Tibial artery (tissue), 4 donors: ENCODE measurements around the gene PTPRD.

ENCODE experiments used
- DNase-seq, 2 donors: peaks; one replicate each; pipeline ENCODE4 v3.0.0-alpha.2; 2019
- H3K27ac ChIP-seq, 2 donors: fragments of 200-600 bp; sonication (generic) in 1 of 2; 1 replicate in 1 of 2; 2 replicates in 1 of 2; pipeline ENCODE4 v1.5.1; 2018 to 2019; ENCODE audit warnings: mild to moderate bottlenecking in 1 of 2
- H3K27me3 ChIP-seq, 2 donors: fragments of 200-600 bp; sonication (generic) in 1 of 2; one replicate each; pipeline versions ENCODE4 v1.5.1 to v1.6.0; 2016 to 2019
- H3K36me3 ChIP-seq, 3 donors: fragments of 200-600 bp; sonication (generic) in 2 of 3; one replicate each; pipeline ENCODE4 v1.5.1; 2016 to 2019; ENCODE audit warnings: mild to moderate bottlenecking in 2 of 3
- H3K4me1 ChIP-seq, 4 donors: fragments of 200-600 bp; sonication (generic) in 2 of 4; 1 replicate in 3 of 4; 2 replicates in 1 of 4; pipeline ENCODE4 v1.5.1; 2016 to 2019
- H3K4me3 ChIP-seq, 2 donors: fragments of 200-600 bp; sonication (generic) in 1 of 2; 1 replicate in 1 of 2; 2 replicates in 1 of 2; pipeline ENCODE4 v1.5.1; 2018 to 2019; ENCODE audit warnings: mild to moderate bottlenecking in 2 of 2
- H3K9me3 ChIP-seq, 3 donors: fragments of 200-600 bp; sonication (generic) in 1 of 3; one replicate each; pipeline ENCODE4 v1.5.1; 2016 to 2019
- CTCF ChIP-seq, 2 experiments: fragments of 200-600 bp in 1 of 2; fragments of 450-650 bp in 1 of 2; IDR thresholded peaks; one replicate each; pipeline ENCODE4 v1.5.1; 2017 to 2019; ENCODE audit warnings: antibody characterized with exemption in 2 of 2, mild to moderate bottlenecking in 1 of 2, moderate library complexity in 1 of 2
- intact Hi-C: fragments of 100-400 bp; cut with DNase I; formaldehyde crosslinking; loops from one replicate; pipeline ENCODE4 v1.15.0; 2023; ENCODE audit warnings: low total_unique reads

Gene PTPRD

GRCh38 chr9:10112070-10112469, 500.7 kb downstream of the PTPRD start:
- intact Hi-C loops: no loop called here
- no peak for TF ChIP-seq CTCF (IDR thresholded peaks at IDR 0.05)

GRCh38 chr9:10108815-10109214, 504.0 kb downstream of the PTPRD start:
- no peaks in the 10 kb centered on the region for H3K4me1 ChIP-seq
- H3K27ac ChIP-seq: no peak overlapping the region
- DNase-seq: no peak
- no peaks in the 10 kb centered on the region for H3K9me3 ChIP-seq
- no peak for TF ChIP-seq CTCF (IDR thresholded peaks at IDR 0.05)
- intact Hi-C loops: no loop called here
- H3K36me3 ChIP-seq: no peaks in the 10 kb centered on the region
- H3K27me3 ChIP-seq: no peaks in the 10 kb centered on the region
- no peak overlapping the region for H3K4me3 ChIP-seq

More at GRCh38 chr9:10112070-10112469, 500.7 kb downstream of the PTPRD start:
- no peak for DNase-seq
- Histone ChIP-seq H3K4me3 (no peak overlapping the region), H3K27ac (no peak overlapping the region), H3K27me3 (no peaks in the 10 kb centered on the region), H3K4me1 (no peaks in the 10 kb centered on the region), H3K36me3 (no peaks in the 10 kb centered on the region), H3K9me3 (no peaks in the 10 kb centered on the region)

DNA sequence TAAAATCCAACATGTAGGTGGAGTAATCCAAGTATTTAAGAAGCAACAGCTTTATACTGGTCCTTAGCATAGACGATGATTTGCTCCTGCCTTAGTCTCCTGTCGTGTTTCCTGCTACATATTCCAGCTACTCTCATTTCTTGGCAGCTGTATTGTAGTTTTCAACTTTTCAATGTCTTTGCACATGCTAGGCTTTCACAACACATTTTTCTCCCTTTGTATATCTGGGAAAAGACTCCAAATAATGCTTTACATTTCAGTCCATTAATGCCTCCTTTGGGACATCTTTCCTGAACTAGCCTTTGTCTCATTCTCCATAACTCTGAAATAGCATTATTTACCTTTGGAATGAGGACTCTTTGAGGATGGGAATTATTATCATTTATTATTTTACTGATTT, 508.0 kb downstream of the PTPRD start:
- TF ChIP-seq CTCF (IDR thresholded peaks at IDR 0.05): no peak
- H3K36me3 ChIP-seq: no peaks in the 10 kb centered on the region
- no peaks in the 10 kb centered on the region for H3K27me3 ChIP-seq
- intact Hi-C loops: no loop called here
- DNase-seq: no peak
- no peaks in the 10 kb centered on the region for H3K4me1 ChIP-seq
- no peak overlapping the region for H3K27ac ChIP-seq
- no peaks in the 10 kb centered on the region for H3K9me3 ChIP-seq
- H3K4me3 ChIP-seq: no peak overlapping the region

DNA sequence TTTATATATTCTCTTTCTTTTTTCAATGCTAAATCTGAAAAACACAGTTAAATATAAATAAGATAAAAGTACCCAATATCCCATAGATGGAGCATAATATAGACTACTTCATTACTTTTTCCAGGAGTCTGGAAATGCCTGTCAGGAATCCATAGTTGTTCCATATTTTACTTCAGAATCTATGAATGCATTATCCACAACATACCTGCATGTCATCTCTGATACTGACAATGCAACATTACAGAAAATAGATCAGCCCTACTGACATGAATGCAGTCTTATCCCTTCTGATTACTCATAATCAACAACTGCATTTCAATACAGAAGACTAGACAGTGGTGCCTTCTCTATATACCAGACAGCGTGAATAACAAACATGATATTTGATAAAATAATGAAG, 517.6 kb downstream of the PTPRD start:
- no peak overlapping the region for H3K27ac ChIP-seq
- no peak overlapping the region for H3K4me3 ChIP-seq
- H3K27me3 ChIP-seq: no peaks in the 10 kb centered on the region
- H3K36me3 ChIP-seq: no peaks in the 10 kb centered on the region
- DNase-seq: no peak
- H3K4me1 ChIP-seq: no peaks in the 10 kb centered on the region
- intact Hi-C loops: no loop called here
- no peak for TF ChIP-seq CTCF (IDR thresholded peaks at IDR 0.05)
- H3K9me3 ChIP-seq: no peaks in the 10 kb centered on the region

DNA sequence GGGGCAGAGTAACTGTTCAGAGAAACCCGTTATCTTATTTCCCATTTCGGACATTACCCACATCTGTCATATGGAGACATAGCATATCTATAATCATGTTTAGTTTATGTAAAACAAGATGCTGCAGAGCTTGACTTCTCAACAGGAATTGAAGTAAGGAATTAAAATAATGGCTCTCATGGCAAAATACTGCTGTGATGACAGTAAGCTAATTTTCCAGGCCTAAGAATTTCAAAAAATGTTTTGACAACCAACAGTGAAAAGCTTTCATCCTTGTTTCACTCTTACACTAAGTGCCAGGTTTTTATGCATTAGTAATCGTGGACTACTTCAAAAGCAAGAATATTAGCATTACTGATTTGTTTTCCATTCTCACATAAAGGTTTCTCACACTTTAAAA, 518.2 kb downstream of the PTPRD start:
- no peak for TF ChIP-seq CTCF (IDR thresholded peaks at IDR 0.05)
- DNase-seq: no peak
- Histone ChIP-seq H3K36me3 (no peaks in the 10 kb centered on the region), H3K4me1 (no peaks in the 10 kb centered on the region), H3K27ac (no peak overlapping the region), H3K27me3 (no peaks in the 10 kb centered on the region), H3K9me3 (no peaks in the 10 kb centered on the region), H3K4me3 (no peak overlapping the region)
- intact Hi-C loops: no loop called here

DNA sequence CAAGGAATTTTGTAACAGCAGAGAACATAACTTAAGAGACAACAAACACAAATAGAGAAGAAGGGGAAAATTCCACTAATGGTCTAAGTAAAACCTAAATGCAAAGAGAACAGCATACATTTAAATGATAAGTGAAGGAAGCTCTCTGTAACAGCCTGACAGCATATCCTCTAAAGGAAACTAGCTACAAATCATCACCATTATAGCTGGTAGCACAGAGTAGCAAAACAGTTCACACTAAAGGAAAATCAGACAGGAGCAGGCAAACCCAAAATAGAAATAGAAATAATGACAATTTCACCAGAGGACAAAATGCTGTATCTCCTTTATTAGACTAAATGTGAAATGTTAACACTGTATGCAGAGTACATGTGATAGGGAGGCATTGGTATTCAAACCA, 532.8 kb downstream of the PTPRD start:
- H3K9me3 ChIP-seq: no peaks in the 10 kb centered on the region
- H3K36me3 ChIP-seq: no peaks in the 10 kb centered on the region
- no peak overlapping the region for H3K4me3 ChIP-seq
- TF ChIP-seq CTCF (IDR thresholded peaks at IDR 0.05): no peak
- no peaks in the 10 kb centered on the region for H3K4me1 ChIP-seq
- no peaks in the 10 kb centered on the region for H3K27me3 ChIP-seq
- intact Hi-C loops: no loop called here
- no peak overlapping the region for H3K27ac ChIP-seq
- no peak for DNase-seq
